ENCODE data around the gene ZNF277.
"Not testable (repeated sequence)": the region's sequence is repeated elsewhere in the genome, so short reads cannot be mapped to it uniquely, and the experiment has no call there.

Gene ZNF277

GRCh38 chr7:112298543-112299100, 92.1 kb downstream of the ZNF277 start:
- DNase-seq: no peak

GRCh38 chr7:112300072-112300471, 93.6 kb downstream of the ZNF277 start:
- no peak for DNase-seq

DNA sequence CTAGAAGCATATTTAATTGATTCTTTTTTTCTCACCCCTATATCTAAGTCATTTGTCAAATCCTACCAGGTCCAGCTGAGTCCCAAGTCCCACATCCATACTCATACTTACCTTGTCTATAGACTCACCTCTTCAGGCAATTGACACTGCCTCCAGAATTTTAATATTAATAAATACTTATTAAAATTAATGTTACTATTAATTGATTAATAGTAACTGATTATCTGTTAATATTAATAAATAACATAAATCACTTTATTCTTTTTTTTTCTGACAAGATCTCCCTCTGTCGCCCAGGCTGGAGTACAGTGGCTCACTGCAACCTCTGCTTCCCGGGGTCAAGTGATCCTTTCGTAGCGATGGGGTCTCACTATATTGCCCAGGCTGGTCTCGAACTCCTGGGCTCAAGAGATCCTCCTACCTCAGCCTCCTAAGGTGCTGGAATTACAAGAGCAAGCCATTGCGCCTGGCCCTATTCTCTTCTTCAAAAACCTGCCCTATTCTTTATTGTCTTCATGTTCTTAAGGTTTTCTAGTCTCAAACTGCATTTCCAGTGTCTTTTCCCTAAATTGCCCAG, 94.4 kb downstream of the ZNF277 start:
- DNase-seq: no peak

- no peak for DNase-seq
Measured at GRCh38 chr7:112302566-112302965, 96.1 kb downstream of the ZNF277 start.

DNA sequence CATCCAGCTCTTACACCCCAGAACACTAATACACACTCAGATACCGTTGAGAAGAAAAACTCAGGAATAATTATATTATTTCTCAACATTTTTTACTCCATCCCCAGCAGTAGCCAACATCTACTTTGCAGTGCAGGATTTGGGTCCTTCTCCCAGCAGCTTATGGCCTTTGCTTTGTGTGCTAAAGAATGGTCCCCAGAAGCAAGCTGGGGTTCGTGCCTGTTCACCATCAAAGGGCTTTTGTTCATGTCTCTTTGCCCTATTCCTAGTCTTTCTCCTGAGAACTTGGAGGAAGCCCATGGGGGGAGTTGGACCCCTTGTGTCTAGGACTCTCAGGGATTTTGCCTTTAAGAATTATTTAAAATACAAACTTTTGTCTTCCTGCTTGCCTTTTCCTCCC, 100.4 kb downstream of the ZNF277 start:
- DNase-seq: no peak

DNA sequence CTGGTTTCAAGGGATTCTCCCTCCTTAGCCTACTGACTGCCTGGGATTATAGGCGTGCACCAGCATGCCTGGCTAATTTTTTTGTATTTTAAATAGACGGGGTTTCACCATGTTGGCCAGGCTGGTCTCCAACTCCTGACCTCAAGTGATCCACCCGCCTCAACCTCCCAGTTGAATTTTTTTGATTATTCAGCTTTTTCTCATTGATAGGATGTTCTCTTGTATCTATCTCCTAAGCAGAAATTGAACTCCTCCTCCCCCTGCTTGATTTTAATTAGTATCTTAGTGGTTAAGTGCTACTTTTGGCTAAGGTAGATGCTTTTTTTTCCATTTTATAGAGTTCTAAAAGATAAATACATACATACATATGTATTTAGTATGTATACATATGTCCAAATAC, 101.0 kb downstream of the ZNF277 start:
- DNase-seq: no peak

DNA sequence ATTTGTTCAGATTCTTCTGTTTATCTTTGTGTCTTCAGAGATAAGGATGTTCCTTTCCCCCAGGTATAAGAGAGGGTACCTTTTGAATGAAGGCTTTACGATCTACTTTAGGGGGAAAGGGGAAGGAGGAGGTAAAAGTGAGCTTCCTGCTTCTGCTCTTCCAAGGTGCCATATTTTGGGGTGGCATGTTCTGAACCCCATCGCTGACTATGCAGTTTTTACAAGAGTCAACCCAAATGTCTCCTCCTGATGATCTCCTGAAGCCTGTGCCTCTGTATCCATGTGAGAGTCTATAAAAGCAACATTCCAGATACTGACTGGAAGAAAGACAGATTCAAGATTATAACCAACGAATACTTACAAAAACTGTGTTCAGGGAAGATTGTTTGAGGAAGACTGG, 102.5 kb downstream of the ZNF277 start:
- DNase-seq: no peak

DNA sequence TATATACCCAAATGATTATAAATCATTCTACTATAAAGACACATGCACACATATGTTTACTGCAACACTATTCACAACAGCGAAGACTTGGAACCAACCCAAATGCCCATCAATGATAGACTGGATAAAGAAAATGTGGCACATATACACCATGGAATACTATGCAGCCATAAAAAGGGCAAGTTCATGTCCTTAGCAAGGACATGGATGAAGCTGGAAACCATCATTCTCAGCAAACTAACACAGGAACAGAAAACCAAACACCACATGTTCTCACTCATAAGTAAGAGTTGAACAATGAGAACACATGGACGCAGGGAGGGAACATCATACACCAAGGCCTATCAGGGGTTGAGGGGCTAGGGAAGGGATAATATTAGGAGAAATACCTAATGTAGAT, 110.3 kb downstream of the ZNF277 start:
- DNase-seq: not testable (repeated sequence)

GRCh38 chr7:112322070-112322469, 115.6 kb downstream of the ZNF277 start:
- DNase-seq: no peak

- DNase-seq: no peak
Measured at GRCh38 chr7:112327566-112327965, 121.1 kb downstream of the ZNF277 start.

GRCh38 chr7:112331492-112331891, 125.0 kb downstream of the ZNF277 start:
- no peak for DNase-seq

- no peak for DNase-seq
Measured at GRCh38 chr7:112334366-112334765, 127.9 kb downstream of the ZNF277 start.

DNA sequence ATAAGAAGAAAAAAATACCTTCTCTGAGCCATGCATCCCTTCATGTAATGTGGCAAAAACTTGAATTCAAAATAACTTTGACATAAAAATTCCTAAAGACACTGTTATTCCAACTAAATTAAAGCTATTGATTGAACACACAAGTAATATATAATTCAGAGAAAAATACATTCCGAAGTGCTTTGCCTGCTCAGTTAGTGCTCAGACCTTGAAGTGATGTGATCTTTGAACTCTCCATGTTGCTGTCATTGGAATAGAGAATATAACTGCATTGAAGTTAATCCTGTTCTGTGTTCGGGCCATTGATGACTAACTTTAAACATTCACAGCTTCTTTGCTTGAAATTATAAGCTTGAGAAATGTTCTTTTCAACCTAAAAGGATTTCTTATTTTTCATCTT, 129.8 kb downstream of the ZNF277 start:
- DNase-seq: no peak

- DNase-seq: no peak
Measured at GRCh38 chr7:112336936-112337576, 130.6 kb downstream of the ZNF277 start.

DNA sequence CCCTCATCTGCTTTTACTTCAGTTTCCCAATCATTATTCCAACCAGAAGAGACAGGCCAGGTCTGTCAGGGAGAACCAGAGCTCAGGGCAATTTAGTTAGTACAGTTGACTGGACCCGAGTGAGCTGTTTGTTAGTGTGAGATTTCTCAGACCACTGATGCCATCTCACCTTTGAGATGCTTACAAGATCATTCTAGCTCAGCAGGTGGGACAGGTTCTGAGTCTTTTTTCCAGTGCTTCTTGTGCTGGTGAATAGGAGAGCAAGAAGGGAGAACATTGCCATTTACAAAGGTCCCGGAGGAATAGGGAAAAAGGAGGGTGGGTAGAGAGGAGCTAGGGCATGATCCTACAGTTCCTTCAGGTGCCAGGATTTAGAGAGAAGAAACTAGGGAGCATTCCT, 131.4 kb downstream of the ZNF277 start:
- DNase-seq: no peak

GRCh38 chr7:112338786-112339185, 132.3 kb downstream of the ZNF277 start:
- no peak for DNase-seq

GRCh38 chr7:112341464-112341863, 135.0 kb downstream of the ZNF277 start:
- no peak for DNase-seq

- no peak for DNase-seq
Measured at GRCh38 chr7:112346381-112347060, 140.0 kb downstream of the ZNF277 start.

GRCh38 chr7:112347088-112347487, 140.6 kb downstream of the ZNF277 start:
- no peak for DNase-seq

GRCh38 chr7:112350585-112350984, 144.1 kb downstream of the ZNF277 start:
- no peak for DNase-seq

DNA sequence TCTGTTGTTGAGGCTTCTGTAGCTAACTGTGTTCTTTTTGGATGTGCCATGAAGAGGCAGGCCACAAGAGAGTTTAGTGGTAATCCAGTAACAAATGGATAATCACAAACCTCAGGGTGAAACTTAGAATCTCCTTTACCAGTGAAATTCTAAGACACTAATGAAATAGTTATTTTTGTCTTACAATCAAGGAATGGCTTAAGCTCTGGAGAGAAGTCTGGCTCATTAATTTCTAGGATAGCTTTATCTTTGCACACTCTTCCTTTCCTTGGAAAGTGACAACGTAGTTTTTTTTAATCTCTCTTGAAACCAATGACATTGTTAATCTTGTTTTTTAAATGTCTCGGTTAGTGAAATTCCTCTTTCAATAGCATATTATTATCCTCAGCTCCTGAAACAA, 150.1 kb downstream of the ZNF277 start:
- no peak for DNase-seq

GRCh38 chr7:112357136-112357535, 150.6 kb downstream of the ZNF277 start:
- DNase-seq: no peak

GRCh38 chr7:112358513-112358912, 152.0 kb downstream of the ZNF277 start:
- DNase-seq: no peak

DNA sequence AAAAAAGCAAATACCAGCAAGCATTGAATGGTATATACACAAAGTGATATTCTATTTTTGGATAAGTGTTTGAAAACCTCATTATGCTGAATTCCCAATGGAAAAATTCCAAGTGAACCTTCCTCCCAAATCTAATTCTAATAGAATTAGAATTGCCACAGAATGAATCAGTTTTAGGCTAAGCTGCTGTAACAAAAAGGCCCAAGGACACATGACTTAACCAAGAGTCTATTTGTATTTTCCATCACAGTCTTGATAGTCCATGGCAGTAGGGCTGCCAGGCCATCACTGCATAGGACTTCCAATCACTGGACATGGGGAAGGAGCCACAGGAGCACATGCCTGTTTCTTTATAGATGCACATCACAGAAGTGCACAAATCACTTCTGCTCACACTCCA, 152.6 kb downstream of the ZNF277 start:
- DNase-seq: no peak
